Activated CD4-positive, alpha-beta T cell treated with anti-CD3 and anti-CD28 coated beads for 1 hour (primary cell): Measurements from ENCODE around the gene PTGIR.

Experiments used
- DNase-seq: peaks from one replicate; pipeline ENCODE4 v3.0.0-alpha.2; 2020

The PTGIR gene

GRCh38 chr19:46613525-46613924, 11.4 kb downstream of the PTGIR start:
- DNase-seq = no peak

DNA sequence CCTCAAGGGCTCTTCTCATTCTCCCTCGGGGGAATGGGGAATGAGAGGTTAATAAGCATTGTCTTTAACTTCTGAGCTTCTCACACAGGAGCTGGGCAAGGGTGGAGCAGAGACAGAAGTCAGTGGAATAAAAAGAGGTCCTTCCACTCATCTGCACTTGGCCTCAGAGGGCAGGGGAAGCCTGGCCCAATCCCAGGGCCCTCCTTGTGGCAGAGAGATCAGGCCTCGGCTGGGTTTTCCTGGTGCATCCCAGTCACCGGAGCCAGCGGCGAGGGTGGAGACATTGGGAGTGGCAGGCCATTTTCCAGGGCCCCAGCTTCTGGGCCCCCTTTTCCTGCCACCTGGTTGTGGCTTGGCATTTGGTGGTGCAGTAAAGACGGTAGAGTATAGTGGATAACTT, 13.1 kb downstream of the PTGIR start:
- no peak for DNase-seq

GRCh38 chr19:46610851-46611770, 13.8 kb downstream of the PTGIR start:
- peak; percentile 1 for DNase-seq

GRCh38 chr19:46610413-46610775, 14.5 kb downstream of the PTGIR start:
- peak; percentile 4 for DNase-seq

GRCh38 chr19:46609511-46610412, 15.1 kb downstream of the PTGIR start:
- DNase-seq = peak; percentile 7

DNA sequence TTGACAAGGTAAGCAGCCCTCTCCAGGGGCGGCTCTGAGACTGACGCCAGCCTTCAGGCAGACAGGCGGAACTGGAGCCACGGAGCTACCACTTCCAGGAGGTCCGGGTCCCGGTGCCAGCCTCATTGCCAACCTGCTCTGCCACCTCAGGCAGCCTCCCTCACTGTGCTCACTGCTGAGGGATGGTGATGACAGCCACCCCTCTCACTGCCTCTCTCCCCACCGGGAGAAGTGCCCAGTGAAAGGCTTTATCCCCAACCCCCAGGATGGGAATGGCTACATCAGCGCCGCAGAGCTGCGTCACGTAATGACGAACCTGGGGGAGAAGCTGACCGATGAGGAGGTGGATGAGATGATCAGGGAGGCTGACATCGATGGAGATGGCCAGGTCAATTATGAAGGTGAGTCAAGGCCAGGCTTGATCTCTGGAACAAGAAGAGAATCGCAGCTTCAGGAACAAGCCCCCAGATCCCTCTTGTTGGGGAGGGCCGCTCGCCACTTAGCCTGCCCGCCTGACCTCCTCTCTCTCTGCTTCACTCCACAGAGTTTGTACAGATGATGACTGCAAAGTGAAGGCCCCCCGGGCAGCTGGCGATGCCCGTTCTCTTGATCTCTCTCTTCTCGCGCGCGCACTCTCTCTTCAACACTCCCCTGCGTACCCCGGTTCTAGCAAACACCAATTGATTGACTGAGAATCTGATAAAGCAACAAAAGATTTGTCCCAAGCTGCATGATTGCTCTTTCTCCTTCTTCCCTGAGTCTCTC, 16.1 kb downstream of the PTGIR start:
- DNase-seq = peak; percentile 4

GRCh38 chr19:46608178-46608577, 16.7 kb downstream of the PTGIR start:
- DNase-seq = peak; percentile 1

DNA sequence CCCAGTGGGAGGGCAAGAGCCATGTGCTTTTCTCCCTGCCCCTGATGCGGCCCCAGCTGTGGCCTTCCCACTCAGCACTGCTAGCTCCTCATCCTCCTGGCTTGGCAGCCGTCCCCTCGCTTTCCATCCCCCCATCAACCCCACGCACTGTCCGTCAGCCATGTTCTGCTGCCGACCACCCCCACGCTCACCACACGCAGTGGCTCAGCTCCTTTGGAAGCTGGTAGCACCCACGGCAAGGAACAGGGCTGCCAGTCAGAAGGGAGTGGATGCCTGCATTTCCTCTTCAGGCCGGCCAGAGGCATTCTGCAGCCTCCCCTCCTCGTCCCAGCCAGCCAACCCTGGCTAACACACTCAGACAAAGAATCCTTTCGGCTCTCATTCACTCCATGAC, 17.4 kb downstream of the PTGIR start:
- peak; percentile 1 for DNase-seq

DNA sequence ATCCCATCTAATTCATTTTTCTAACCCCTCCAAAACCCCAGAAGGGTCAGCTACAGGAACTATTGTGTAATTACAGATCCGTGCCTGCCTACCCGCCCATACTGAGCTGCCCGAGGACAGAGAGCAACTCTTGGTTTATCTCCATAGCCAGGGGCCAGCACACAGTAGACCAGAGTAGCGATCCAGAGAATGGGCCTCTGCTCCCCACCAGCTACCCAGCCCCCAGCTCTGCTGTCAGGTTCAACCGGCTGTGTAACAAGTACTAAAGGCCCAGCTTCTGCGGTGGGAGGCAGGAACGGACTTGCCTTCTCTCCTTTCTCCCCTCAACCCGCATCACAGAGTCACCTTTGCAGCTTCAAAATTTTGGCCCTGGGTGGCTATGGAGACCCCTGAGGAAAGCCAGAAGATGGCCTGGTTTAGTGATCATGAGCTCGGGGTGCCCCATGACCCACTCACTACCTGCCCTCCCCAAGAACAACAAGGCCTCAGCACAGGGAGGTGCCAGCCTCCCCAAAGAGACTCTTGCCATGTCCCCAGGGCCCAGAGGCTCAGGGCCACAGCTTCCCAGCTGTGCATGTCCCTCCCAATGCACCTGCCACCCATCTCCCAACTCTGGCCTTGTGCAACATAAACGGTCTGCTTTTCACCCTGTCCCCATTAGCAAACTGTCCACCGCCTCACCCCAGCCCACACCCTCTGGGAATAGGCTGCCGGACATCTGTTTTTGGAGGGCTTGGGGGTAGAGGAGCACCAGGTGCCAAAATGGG, 18.0 kb downstream of the PTGIR start:
- DNase-seq = peak; percentile 6

GRCh38 chr19:46606019-46606418, 18.9 kb downstream of the PTGIR start:
- peak; percentile 3 for DNase-seq

- no peak for DNase-seq
Observed at GRCh38 chr19:46605356-46605821, 19.5 kb downstream of the PTGIR start.

- no peak for DNase-seq
Observed at GRCh38 chr19:46604781-46605355, 20.0 kb downstream of the PTGIR start.

DNA sequence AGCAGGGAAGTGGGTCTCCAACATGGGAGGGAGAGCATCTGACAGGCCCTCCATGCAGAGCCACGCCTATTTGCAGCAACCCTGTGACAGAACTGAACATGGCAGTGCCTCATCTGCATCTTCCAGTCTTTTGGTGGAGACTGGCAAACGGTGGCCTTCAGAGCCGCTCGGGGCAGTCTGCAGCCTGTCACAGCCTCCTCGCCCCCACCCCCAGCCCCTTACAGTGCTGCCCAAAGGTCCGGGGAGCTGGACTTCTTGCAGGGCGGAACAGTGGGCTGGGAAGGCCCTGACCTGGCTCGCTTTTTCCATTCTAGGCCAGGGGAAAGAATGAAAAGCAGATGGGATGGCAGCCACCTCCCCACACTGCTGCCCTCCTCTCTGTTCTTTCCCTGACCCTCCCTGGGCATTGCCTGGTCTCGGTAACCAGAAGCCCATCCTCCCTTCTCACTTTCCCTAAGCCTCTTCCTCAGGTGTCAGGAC, 21.1 kb downstream of the PTGIR start:
- no peak for DNase-seq

DNA sequence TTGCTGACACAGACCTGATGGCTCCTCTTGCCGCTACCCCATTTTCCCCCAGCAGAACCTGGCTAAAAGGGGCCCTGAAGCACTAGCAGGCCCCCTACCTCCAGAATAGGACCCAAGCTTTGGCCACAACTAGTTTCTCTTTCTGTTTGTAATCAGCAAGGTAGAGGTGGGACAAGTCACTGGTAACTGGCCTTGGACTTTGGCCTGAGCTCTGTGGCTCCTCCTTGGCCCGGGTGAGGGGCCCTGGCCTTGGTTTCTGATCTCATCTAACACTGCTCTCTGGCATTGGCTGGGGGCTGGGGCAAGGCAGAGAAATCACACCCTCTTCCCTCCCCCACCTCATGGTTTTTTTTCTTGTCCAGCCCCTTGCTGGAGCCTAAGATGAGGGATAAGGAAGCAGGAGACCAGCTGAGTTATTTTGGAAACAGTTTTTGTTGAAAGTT, 21.7 kb downstream of the PTGIR start:
- DNase-seq = no peak

DNA sequence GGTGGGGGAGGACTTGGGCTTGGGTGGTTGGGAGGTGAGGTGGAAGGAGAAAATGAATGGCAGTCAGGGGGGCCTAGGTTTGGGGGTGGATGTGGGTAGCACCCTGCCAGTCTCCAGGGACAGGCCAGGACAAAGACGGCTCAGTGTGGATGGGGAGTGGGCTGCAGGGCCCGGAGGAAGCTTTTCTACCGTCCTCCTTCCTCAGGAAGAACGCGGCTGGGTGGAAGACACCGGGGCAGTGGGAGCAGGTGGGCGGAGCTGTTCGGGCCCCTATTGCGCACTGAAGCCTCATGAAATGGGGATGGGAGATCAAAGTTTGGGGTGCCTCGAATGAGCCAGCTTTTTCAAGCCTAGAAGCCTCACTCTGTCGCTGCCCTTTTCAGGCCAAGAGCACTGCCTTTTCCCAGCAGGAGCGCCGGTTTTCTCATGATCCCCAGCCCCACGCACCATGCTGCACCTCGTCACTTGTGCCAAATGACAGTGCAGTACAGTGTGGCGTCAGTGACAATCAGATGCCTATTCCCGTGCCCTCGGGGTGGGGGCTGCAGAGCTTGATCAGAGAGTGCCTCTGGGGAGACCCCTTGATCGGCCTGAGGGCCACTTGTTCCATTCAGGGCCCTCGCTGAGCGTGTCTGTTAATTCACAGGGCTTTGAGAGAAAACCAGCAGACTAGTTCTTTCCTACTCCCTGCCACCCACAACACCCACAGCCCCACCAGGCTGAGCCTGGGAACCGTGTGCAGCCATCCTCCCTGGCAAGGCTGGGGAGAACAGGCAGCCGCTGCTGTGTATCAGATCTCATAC, 22.3 kb downstream of the PTGIR start:
- DNase-seq = no peak

GRCh38 chr19:46601318-46602224, 23.3 kb downstream of the PTGIR start, which contains the start of gene CALM3:
Gene CALM3 (plus strand): TSS chr19:46601330. CDS start chr19:46601435, 105 bp downstream.
- no peak for DNase-seq

- peak; percentile 97 for DNase-seq
Observed at GRCh38 chr19:46600384-46601317, 24.2 kb downstream of the PTGIR start.

- DNase-seq = no peak
Observed at GRCh38 chr19:46599716-46600373, 25.0 kb downstream of the PTGIR start.
